Measurements from ENCODE around the gene USP20. TPM values are rescaled to one million over a fixed set of nuclear protein-coding genes. Genes with fewer than 3 reads are reported as not detected.

USP20 gene
- total and polyA plus RNA-seq, 10 of the 15 experiments (the other 5 are each of a cell fraction or from before 2014, with no cell fraction given) = 0.66 to 23.3 (median 11.0) TPM

DNA sequence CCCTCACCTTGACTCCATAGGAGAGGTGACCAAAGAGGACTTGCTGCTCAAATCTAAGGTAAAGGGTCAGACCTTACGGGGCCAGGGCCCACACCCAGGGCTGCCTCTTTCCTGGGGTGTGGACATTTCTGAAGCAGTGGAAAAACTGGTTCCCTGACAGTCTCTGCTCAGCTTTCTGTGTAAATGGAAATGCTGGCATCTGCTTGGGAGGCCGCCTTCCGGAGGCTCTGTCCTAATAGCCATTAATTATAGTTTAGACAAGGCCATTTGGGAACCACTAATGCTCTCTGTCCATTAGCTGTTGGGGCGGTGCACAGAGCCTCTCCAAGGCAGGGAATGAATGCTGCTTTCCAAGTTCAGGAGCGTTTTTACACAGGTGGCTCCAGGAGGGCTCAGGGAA is 17.3 kb downstream of the USP20 start:
- no peak for FAIRE-seq
- TF ChIP-seq RCOR1 (conservative IDR thresholded peaks at IDR 0.05; ENCODE audit: low read depth, low read length) (no peak), SMARCA5 (IDR thresholded peaks at IDR 0.05) (no peak), CHD2 (IDR thresholded peaks at IDR 0.05; ENCODE audit: borderline replicate concordance, low read depth, low read length) (no peak), PML (IDR thresholded peaks at IDR 0.05; ENCODE audit: low read length) (no peak), STAT1 (conservative IDR thresholded peaks at IDR 0.05) (no peak), POLR2A (IDR thresholded peaks at IDR 0.05; ENCODE audit: low read depth, low read length) (no peak), ZNF24 (IDR thresholded peaks at IDR 0.05) (no peak), BCL11A (IDR thresholded peaks at IDR 0.05; ENCODE audit: low read depth, low read length) (no peak), SPI1 (IDR thresholded peaks at IDR 0.05; ENCODE audit: borderline replicate concordance, insufficient read depth, low read depth, low read length) (no peak), ASH2L (IDR thresholded peaks at IDR 0.05; ENCODE audit: borderline replicate concordance, low read depth) (no peak), BMI1 (IDR thresholded peaks at IDR 0.05; ENCODE audit: borderline replicate concordance) (no peak), NKRF (conservative IDR thresholded peaks at IDR 0.05) (no peak), MYB (IDR thresholded peaks at IDR 0.05; ENCODE audit: borderline replicate concordance, low read depth, low read length) (no peak)
- ChIA-PET CTCF (interaction anchor here (0.6 kb wide), 1 partner anchor 247 kb away, joined by 3 read pairs; no protein-coding TSS in a partner anchor), RAD21 (ENCODE audit: unreplicated experiment) (no interaction called here), SMC1A (ENCODE audit: uncharacterized antibody, unreplicated experiment) (interaction anchor here (1.2 kb wide), 1 partner anchor 110 kb away, joined by 3 read pairs; no protein-coding TSS in a partner anchor), POLR2A (no interaction called here)
- no peak for DNase-seq (ENCODE audit: low read depth, low spot score)
- 80% methylated on average over 5 of the region's 5 CpGs for WGBS (ENCODE audit: insufficient coverage, insufficient replicate concordance, low lambda C conversion rate, missing lambda C conversion rate)
- no peak overlapping the region for H3K4me3 ChIP-seq
- H3K4me1 ChIP-seq (ENCODE audit: control insufficient read depth, insufficient read depth, low read length) = no peaks in the 10 kb centered on the region
- H3K27me3 ChIP-seq (replicated peaks in 1 of 2; ENCODE audit: control insufficient read depth in 2 of 2, insufficient read depth in 2 of 2, low read length in 1 of 2) = no peaks in the 10 kb centered on the region
- H3K9ac ChIP-seq (ENCODE audit: control insufficient read depth, insufficient read depth, low read length) = no peak overlapping the region
- no peak overlapping the region for H3K27ac ChIP-seq (ENCODE audit: control insufficient read depth, insufficient read depth)
- H3K79me2 ChIP-seq (ENCODE audit: control insufficient read depth, insufficient read depth, low read length) = no peaks in the 10 kb centered on the region
- H3K36me3 ChIP-seq (ENCODE audit: control insufficient read depth in 2 of 2, insufficient read depth in 2 of 2, low read length in 1 of 2) = no peaks in the 10 kb centered on the region; a peak in 3 of 4 replicates
- in situ Hi-C loops (cut with MboI) (no loop called here), intact Hi-C loops (cut with micrococcal nuclease; ENCODE audit: unreplicated experiment) (no loop called here)
- no peak overlapping the region for H2AFZ ChIP-seq (ENCODE audit: control insufficient read depth, low read depth, low read length)
- ATAC-seq = no peak
- no peaks in the 10 kb centered on the region for H4K20me1 ChIP-seq (ENCODE audit: control insufficient read depth, insufficient read depth)
- no peak overlapping the region for H3K4me2 ChIP-seq (ENCODE audit: control insufficient read depth, insufficient read depth)
- BruUV-seq (replicated peaks) = no TSS peak
- no peaks in the 10 kb centered on the region for H3K9me3 ChIP-seq (replicated peaks; ENCODE audit: control insufficient read depth, insufficient read depth, low read length)
